ENCODE measurements around the gene MPP3.
"Not testable (repeated sequence)": the region's sequence is repeated elsewhere in the genome, so short reads cannot be mapped to it uniquely, and the experiment has no call there.

DNA sequence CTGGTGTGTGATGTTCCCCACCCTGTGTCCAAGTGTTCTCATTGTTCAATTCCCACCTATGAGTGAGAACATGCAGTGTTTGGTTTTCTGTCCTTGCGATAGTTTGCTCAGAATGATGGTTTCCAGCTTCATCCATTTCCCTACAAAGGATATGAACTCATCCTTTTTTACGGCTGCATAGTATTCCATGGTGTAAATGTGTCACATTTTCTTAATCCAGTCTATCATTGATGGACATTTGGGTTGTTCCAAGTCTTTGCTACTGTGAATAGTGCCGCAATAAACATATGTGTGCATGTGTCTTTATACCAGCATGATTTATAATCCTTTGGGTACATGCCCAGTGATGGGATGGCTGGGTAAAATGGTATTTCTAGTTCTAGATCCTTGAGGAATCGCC is 40.3 kb downstream of the MPP3 start:
- TF ChIP-seq CTCF, POLR2A (IDR thresholded peaks at IDR 0.05): not testable (repeated sequence)

Measured in right lobe of liver (tissue), 4 donors.